GM19025 (cell line): ENCODE results near the gene LHFPL6.

Experiments used
- ATAC-seq: cut with Tn5 transposase; IDR thresholded peaks from one replicate; pipeline ENCODE4 v1.9.1; 2021; ENCODE audit warnings: mild to moderate bottlenecking, low read depth, moderate library complexity; ENCODE audit not compliant: unreplicated experiment

LHFPL6 gene

DNA sequence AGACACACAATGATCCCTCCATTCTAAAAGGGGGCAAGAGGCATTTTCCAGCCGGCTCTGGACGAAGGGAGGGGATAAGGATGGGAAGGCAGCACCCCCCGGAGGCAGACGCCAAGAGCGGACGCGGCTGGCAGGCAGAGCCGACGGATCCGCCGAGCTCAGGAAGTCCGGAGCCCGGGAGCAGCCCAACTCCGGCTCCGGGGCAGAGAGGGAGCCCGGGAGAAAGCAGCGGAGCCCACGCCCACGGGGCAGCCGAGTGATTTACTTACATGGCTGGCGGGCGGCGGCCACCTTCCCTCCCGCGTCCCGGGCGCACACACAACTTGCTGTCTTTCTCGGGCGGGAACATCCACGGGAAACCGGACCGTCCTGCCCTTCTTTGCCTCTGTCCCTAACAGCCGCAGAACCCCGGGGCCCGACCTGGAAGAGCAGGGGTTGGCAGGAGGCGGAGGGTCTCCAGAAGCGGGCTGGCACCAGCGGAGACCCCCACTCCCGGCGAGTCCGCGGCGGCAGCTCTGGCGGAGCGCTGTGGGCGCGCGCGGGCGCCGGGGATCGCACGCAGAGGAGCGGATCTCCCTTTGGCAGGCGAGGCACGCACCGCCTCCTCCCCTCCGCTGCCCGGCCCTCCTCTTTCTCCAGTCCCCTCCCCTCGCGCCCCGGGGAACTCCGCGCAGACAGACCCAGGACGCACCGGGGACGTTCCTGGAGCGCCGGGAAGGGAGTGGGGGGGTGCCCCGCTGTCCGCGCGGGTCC is at the start of gene LHFPL6:
Gene LHFPL6 (minus strand): TSS at position 580 of the 753 bp plus-strand sequence.
- ATAC-seq, result peak; percentile 93

DNA sequence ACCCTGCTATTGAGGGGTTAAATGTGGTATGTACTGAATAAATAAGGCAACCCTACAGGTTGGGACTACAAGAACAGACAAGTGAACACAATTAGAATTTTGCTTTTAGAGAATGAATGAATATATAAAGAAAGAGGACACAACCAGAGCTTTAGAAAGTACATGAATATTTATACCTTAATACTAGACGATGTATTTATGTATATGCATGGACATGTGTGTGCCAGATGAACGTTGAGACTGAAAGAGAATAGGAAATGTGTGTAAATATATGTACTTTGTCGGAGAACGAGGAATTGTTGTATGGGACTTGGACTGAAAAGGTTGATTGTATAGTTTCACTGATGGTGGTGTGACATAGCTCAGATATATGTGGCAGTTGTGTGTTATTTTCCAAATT is 43.1 kb upstream of the LHFPL6 start:
- ATAC-seq, result no peak

DNA sequence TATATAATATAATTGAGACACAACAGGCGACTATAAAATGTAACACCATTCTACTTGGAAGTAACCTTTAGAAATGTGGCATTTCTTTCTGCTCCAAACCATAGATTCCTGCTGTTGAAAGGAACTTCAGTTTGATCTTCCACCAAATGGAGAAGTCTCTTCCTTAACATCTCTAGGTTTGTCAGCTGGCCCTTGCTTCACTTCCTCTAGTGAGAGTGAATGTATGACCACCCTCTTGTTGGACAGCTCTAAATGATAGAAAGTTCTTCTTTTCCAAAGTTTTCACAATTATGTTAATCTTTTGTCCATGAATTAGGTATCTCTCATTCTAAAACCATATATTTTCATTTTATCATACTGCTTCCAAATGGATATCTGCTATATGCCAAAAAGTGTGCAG is 38.7 kb upstream of the LHFPL6 start:
- ATAC-seq, result no peak

DNA sequence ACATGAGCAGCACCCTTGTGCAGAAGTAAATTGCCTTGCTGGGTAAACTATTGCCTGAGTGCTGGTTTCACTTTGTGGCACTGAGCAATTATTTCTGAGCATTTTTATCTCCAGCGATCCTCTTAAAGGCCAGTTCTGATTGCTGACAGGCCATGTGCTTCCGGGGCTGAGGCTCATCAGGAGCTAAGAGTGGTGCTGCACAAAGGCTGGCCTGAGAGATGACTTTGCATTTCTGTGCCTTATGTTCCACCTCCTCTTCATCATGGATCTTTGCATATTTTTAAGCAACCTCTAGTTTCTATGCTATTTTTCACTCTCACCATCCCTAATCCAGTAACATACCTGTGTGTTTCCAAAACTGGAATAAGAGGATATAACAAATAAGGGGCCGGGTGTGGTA is 34.9 kb upstream of the LHFPL6 start:
- no peak for ATAC-seq

DNA sequence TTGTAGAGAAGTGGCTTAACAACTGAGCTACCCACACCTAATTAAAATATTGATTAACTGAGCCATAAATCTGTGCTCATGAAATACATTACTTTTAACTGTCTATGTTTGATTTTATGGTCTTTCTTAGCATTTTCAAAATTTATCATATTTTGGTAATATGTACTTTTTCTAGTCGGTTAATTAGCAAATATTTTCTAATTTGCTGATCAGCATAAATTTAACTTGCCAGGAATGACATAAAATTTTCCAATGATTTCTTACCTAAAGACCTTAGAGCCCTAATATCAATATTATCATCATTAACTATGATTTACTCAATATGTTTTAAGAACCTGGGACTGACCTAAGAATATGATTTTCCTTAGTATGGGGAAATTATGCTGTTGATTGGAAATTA is 32.6 kb upstream of the LHFPL6 start:
- ATAC-seq, result no peak

DNA sequence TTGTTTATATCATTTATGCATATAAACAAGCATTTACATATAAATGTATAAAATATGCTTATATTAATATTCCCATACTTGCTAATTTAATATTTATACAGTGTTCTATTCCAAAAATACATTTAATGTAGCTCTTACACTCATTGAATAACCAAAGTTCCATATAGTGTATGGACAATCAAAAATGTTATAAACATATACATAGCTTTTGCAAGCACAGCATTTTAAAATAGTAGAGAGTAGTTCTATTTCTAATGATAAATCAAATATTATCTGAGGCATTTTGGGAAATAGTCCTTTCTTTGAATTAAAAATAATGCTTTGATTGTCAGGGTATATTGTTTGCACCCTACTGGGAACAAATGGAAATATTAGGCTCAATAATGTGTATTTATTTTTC is 30.0 kb upstream of the LHFPL6 start:
- no peak for ATAC-seq

DNA sequence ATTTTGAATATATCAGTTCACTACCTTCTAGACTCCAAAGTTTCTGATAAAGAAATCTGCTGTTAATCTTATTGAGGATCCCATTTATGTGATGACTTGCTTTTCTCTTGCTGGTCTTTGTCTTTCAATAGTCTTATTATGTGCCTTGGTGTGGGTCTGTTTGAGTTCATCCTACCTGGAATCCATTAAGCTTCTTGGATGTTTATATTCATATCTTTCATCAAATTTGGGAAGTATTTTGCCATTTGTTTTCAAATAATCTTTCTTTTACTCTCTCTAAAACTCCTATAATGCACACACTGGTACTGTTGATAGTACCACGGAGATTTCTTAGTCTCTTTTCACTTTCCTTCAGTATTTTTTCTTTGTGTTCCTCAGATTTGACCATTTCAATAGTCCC is 28.3 kb upstream of the LHFPL6 start:
- no peak for ATAC-seq

DNA sequence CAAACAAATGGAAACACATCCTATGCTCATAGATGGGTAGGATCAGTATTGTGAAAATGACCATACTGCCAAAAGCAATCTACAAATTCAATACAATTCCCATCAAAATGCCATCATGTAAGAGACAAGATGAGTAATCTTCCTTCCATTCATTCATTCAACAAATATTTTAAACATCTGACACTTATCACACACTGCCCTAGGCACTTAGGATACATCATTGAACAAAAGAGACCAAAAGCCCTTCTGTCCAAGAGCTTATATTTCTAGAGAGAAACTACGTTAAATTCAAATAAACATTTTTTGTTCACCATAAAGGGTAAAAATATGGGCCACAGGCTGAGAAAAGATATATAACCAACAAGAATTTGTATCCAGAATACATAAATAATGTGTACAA is 20.5 kb upstream of the LHFPL6 start:
- ATAC-seq, result no peak

DNA sequence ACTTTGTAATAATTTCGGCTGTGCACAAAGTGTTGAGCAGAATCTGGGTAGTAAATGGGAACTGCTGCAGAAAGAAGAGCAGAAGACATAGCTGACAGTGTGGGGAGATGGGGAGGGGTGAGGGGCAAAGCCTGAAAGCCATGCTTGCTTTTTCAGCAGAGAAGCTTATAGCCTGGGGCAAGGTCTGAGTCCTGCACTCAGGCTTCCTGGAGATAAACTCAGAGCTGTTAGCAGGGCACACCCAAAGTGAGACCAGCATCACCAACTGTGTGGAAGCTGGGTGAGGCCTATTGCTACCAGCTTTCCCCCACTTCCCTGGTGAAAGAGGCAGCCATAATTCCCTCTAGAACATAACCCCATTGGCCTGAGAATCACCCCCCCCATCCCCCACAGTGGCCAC is 15.6 kb upstream of the LHFPL6 start:
- no peak for ATAC-seq

DNA sequence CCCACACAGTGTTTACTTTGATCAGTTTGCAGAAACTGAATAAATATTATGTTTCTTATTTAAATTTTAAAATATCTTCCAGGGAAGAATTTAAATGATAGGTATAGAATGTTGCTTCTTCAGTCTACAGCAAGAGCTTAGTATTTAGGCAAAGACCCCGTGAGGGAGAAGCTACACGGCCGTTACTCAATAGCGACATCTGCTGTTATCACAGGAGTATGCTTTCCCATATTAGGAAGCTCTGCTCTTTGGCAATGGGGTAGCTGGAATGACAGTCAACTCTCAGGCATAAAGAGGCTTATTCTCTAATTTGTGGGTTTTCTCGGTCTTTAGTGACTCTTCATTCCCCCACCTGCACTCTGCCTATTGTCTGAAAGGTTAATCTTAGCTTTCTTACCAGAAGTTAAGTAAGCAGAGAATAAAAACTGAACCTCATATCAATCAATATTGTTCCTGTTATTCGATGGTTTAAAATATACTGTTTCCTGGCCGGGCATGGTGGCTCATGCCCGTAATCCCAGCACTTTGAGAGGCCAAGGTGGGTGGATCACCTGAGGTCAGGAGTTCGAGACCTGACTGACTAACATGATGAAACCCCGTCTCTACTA is 13.2 kb upstream of the LHFPL6 start:
- ATAC-seq, result no peak

DNA sequence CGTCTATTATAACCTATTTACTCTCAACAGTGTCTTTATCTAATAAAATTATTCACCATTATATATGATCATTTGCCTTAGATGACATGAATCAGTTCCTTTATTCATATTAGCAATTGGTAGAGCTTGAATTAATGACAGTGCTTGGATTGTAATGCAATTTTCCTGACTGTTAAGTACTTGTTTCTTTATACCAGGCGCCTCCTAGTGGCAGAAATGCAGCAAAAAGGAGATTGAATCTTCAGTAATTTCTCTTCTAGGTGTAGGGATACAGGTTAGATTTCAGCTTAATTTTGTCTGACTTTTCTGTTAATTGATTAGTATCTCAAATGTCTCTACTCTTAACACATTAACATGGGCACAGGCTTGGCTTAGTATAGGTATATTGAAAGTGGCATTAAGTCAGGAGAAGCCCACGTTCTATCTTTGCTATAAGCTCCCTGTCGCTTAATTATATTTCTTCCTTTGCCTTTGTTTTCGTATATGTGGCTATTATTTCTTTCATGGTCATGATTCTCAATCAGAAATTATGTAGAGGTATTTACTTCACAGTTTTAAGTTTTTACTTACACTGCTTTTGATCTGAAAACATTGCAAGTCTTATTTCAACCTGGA is 9.1 kb upstream of the LHFPL6 start:
- ATAC-seq, result no peak

DNA sequence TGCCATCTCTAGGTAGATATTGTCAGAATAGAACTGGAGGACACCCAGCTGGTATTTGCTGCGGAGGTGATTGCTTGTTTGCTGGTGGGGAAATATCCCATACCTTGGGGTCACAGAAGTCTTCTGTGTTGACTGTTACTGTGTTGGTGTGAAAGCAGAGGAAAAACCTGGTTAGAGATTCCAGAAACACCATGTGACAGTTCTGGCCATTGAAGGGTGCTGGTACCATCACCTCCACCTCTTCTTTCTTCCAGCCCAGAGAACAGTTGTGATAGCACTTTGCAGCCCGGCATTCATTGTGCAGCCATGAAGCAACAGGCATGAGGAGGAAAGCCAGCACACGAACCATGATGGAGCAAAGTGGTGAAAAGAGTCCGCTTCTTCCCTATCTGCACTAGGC is 4.9 kb upstream of the LHFPL6 start:
- no peak for ATAC-seq

DNA sequence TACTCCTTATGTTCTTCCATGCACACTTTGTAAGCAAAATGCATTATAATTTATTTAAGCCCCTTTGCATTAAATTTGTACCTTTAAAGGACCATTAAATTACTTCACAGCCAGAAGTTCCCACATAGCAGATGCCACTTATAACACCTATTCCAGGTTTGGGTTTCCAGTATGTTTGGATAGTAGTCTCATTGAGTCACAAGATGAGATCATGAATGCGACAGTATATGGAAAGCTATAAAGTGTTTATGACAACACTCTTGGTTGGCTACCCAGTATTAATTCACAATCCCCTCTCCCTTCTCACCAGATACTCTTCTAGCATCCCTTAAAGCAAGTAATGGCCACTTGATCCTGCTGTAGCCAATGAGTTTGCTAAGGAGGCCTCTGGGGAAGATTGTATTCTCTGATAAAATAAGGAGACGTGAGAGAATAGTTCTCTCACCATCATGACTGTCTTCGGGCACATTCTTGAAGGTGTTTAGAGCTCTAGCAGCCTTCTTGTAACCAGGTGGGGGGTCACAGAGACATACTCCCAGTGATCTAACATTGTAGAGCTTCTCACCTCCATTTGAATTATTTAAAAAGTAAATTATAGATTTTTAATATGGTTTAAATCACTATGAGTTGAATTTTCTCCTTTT is 2.8 kb upstream of the LHFPL6 start:
- ATAC-seq, result no peak

DNA sequence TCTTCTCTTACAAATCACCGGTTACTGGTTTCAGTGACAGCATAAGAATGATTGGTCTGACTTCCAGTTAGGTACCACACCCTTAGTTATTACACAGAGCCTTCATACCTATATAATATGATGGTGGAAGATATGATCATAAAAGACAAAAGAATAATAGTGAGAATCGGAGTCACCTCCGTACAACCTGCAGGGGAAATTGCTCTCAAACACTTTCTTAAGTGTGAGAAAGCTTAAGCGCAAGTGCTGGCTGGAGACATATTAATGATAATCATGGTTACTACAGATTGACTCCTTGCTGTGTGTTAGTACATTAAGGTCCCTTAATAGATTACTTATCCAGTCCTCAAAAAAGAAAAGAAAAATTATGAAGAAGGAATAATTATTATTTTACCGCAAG is 1.8 kb upstream of the LHFPL6 start:
- ATAC-seq, result no peak

DNA sequence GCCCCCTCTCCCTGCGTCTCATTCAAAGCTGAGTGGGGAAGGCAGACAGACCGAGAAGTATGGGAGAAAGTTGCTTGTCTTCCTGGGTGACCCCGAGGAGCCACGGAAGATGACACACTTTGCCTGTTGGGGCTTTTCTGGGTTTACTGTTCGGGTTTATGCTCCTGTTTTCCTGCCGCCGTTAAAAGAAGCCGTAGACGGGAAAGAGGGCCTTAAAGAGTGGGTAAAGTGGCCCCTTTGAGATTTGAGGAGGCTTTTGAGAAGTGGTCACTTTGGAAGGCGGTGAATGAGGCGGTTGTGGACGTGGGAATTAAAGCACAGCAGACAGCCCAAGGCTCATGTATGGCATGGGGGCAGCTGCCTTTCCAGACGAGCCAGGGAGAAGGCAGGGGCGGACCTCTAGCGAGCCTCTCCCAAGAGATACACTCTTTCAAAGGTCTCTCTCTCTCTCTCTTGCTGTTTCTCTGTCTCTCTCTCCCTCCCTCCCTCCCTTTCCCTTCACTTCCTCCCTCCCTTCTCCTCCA is 493 bp upstream of the LHFPL6 start:
- peak; percentile 30 for ATAC-seq

DNA sequence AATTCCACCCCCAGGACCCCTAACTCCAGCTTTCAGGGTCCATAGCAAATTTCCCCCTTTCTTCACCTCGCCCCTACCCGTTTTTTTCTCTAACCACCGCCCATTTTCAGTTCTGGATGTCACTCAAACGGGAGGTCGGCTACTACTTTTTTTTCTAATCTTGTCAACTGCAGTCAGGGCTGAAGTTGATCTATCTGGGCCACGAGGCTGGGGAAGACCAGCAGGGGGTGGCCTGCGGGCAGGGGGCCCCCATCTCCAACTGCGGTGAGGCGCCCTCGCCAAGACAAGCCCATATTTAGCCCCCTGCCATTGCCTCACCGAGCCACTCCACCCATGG is 748 bp downstream of the LHFPL6 start:
- ATAC-seq, result peak; percentile 18

DNA sequence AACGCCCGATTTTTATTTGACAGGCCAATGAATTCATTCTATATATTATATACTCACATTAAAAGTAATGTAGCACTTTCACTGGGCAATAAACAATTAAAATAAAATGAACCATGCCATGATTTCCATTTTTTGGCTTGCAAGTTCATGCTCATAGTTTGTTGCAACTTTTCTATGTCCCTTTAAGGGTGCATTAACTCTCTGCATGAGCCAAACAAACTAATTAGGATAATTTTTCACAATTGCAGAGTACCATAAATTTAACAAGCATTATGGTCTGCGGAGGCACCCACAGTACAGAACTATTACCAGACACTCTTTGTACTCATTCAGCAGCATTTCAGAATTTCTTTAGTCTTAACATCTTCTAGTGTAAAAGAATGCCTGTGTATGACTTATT is 1.4 kb downstream of the LHFPL6 start:
- ATAC-seq, result no peak

DNA sequence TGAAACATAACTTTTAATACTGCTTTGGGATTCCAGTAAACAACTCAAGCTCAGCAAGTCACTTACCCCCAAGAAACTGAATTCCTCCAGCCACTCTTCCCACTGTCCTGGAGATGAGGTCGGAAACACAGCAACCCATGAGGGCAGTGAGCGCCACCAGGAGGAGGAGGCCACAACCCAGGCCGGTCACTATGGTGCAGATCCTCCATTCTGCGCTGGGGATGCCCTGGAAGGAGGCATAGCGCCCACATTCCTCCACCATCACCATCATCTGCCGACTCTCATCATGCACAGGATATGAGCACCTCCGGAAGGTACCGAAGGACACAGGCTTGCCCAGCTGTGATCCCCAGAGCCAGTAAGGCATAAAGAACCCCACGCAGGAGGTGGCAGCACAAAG is 2.2 kb downstream of the LHFPL6 start:
- ATAC-seq, result no peak

DNA sequence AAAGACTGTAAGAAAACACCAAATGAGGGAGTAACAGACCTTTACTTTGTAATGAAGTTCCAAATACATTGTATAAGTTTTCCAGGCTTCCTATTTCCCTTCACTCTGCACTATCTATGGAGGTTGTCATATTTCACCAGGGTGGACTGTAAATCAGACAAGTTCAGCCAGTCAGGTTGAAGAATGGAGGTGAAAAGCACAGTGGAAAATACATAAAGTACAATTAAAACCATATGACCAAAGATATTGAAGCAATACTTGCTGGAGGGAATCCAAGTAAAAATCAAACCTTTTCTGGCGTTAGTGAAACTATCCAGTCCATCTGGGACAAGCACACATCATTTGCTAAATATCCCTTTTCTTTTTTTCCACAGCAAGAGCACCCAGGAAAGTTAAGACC is 3.2 kb downstream of the LHFPL6 start:
- no peak for ATAC-seq

DNA sequence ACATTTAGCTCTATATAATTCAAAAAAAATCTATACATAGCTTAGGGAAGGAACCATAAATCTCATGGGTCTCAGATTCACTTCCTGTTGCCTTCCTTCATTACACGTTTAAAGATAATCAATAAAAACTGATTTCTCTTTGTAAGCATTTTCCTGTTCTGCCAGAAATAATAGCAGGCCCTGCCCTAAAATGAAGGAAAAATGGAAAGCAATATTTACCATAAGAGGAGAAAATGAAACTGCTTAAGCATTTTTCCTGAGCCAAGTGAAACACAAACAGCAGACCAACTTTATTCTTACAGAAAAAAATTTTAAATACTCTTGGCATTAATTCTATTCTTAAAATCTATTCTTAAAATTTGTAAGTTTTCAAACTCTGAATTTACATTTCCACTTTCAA is 4.0 kb downstream of the LHFPL6 start:
- no peak for ATAC-seq

DNA sequence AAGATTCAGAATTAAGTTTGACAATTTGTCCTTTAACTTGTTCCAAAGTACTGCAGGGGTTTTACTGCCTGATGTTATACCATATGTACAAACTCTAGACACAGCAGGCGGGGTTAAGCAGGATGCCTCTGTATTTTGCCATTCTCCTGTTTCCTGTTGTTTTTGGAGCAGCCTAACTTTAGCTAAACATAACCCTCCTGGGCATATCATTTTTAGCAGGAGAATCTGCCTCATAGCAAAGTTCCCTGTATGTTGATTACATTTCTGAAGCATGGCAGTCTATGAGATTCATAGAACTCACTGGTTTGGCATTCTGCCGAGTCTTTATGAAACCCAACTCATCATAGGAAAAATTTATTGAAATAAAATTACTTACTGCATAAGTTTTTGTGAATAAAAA is 5.2 kb downstream of the LHFPL6 start:
- no peak for ATAC-seq
